ENCODE measurements around the gene ZNF717.
"Not testable (repeated sequence)": the region's sequence is repeated elsewhere in the genome, so short reads cannot be mapped to it uniquely, and the experiment has no call there.

ZNF717 gene

DNA sequence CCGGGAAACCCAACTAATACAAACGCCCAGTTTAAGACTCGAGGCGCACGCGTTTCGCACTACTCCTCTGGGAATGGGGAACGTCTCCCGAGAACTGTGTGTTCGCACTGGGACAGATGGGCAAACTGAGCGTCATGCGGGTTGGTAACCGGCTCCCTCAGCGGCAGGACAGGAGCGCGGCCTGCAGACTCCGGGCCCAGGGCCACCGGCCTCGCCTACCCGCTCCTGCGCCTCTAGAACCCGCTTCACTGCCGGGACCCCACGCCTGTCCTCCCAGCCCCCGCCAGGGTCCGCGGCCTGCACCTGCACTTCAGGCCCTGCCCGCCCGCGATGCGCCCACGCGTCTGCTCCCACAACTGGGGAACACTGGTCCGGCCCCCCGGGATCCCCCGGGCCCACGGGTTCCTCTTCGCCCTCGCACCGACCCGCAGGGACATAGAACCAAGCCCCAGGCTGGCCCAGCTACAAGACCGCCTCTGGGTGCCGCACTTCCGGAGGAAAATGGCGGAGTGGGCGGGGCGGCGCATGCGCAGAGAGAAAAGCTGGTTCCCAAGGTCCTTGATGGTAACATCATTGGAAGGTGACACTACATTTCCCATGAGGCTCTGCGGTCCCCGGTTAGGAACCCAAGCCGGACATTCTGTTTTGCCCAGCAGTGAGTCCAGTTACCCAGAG is at the start of gene ZNF717:
Gene ZNF717 (minus strand): TSS at position 469 of the 675 bp plus-strand sequence. CDS start 2,187 bp downstream, outside the sequence.
- H3K27me3 Mint-ChIP-seq, result peaks cover 12% of the 10 kb centered on the region
- H3K4me3 Mint-ChIP-seq, result peak within 1 kb of the TSS; percentile 90
- not testable (repeated sequence) for ATAC-seq
- H3K36me3 Mint-ChIP-seq, result peaks cover 34% of the 10 kb centered on the region
- peak within 1 kb of the TSS; percentile 94 for H3K27ac Mint-ChIP-seq
- H3K4me1 Mint-ChIP-seq, result peaks cover 14% of the 10 kb centered on the region
- H3K9me3 Mint-ChIP-seq, result peaks cover 11% of the 10 kb centered on the region

GRCh38 chr3:75831076-75831475 is 45.7 kb upstream of the ZNF717 start:
- not testable (repeated sequence) for H3K27ac Mint-ChIP-seq, H3K36me3 Mint-ChIP-seq, ATAC-seq, H3K27me3 Mint-ChIP-seq, H3K9me3 Mint-ChIP-seq, H3K4me1 Mint-ChIP-seq, H3K4me3 Mint-ChIP-seq

GRCh38 chr3:75818019-75818418 is 32.7 kb upstream of the ZNF717 start:
- H3K4me3 Mint-ChIP-seq, H3K27ac Mint-ChIP-seq, H3K36me3 Mint-ChIP-seq, H3K27me3 Mint-ChIP-seq, ATAC-seq, H3K4me1 Mint-ChIP-seq, H3K9me3 Mint-ChIP-seq: not testable (repeated sequence)

GRCh38 chr3:75816287-75817180 is 31.2 kb upstream of the ZNF717 start:
- H3K4me1 Mint-ChIP-seq, ATAC-seq, H3K27me3 Mint-ChIP-seq, H3K27ac Mint-ChIP-seq, H3K9me3 Mint-ChIP-seq, H3K36me3 Mint-ChIP-seq, H3K4me3 Mint-ChIP-seq: not testable (repeated sequence)

DNA sequence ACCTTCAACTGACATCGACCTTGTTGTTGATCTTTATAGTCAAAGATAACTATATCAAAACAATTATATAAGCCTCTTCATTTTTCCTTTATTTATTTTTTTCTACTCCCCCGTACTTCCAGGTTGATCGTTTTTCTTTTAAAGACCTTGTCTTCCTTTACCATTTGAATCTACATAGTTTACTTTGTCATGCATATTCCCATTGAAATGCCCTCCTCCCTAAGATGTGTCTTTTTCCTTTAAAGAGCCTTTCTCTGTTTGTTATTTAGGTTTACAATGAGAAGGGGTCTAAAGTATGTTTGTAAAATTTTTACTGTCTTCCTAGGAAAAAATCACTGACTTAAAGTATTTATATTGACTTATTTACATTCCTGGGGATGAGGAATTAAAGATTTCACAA is 29.4 kb upstream of the ZNF717 start:
- Mint-ChIP-seq H3K4me3 (no peak overlapping the region), H3K27ac (no peak overlapping the region), H3K27me3 (no peaks in the 10 kb centered on the region), H3K36me3 (no peaks in the 10 kb centered on the region), H3K9me3 (peaks cover 2% of the 10 kb centered on the region), H3K4me1 (no peaks in the 10 kb centered on the region)
- ATAC-seq, result no peak

DNA sequence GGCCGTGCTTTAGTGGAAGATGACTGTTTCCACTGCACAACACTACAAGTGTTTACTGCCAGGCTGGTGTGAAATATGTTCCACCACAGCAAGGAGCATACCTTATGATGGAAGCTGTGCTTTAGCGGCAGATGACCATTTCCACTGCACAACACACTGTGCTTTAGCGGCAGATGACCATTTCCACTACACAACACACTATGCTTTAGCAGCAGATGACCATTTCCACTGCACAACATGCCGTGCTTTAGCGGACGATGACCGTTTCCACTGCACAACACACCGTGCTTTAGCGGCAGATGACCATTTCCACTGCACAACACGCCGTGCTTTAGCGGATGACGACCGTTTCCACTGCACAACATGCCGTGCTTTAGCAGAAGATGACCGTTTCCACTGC is 2.8 kb downstream of the ZNF717 start:
- Mint-ChIP-seq H3K4me3 (no peak overlapping the region), H3K27me3 (peaks cover 12% of the 10 kb centered on the region), H3K36me3 (peaks cover 61% of the 10 kb centered on the region), H3K27ac (no peak overlapping the region), H3K9me3 (peaks cover 23% of the 10 kb centered on the region), H3K4me1 (peaks cover 14% of the 10 kb centered on the region)
- ATAC-seq, result no peak

GRCh38 chr3:75781079-75781745 is 4.1 kb downstream of the ZNF717 start:
- peaks cover 68% of the 10 kb centered on the region for H3K36me3 Mint-ChIP-seq
- no peak for ATAC-seq
- no peak overlapping the region for H3K4me3 Mint-ChIP-seq
- peaks cover 14% of the 10 kb centered on the region for H3K4me1 Mint-ChIP-seq
- peak overlapping the region; percentile 34 for H3K27ac Mint-ChIP-seq
- peaks cover 19% of the 10 kb centered on the region for H3K9me3 Mint-ChIP-seq
- H3K27me3 Mint-ChIP-seq, result peaks cover under 1% of the 10 kb centered on the region

- H3K27ac Mint-ChIP-seq, result not testable (repeated sequence)
- peaks cover 60% of the 10 kb centered on the region for H3K36me3 Mint-ChIP-seq
Measured at GRCh38 chr3:75777742-75778141, 7.6 kb downstream of the ZNF717 start.

DNA sequence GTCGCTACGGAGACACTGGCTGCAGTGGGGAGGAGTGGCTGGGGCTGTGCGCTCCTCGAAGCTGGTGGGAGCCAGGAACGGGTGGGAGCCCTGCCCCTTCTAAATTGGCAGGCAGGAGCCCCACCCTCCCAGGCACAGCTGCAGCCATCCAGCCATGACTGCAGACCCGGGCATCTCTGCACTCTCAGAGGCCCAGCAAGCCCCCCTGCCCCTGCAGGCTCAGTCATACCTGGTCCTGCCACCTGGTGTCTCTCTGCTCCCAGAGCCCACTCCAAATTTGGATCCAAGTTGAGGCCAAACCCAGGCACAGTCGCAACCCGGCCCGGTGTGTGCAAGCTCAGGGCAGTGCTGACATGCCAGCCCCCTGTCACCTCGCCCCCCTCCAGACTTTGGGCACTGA is 13.7 kb downstream of the ZNF717 start:
- peaks cover 64% of the 10 kb centered on the region for H3K36me3 Mint-ChIP-seq
- not testable (repeated sequence) for H3K4me1 Mint-ChIP-seq, ATAC-seq, H3K4me3 Mint-ChIP-seq, H3K27ac Mint-ChIP-seq, H3K27me3 Mint-ChIP-seq
- H3K9me3 Mint-ChIP-seq, result peaks cover 16% of the 10 kb centered on the region

More at GRCh38 chr3:75777742-75778141, 7.6 kb downstream of the ZNF717 start:
- not testable (repeated sequence) for H3K27me3 Mint-ChIP-seq, ATAC-seq, H3K4me1 Mint-ChIP-seq, H3K4me3 Mint-ChIP-seq
- H3K9me3 Mint-ChIP-seq, result peaks cover 15% of the 10 kb centered on the region

DNA sequence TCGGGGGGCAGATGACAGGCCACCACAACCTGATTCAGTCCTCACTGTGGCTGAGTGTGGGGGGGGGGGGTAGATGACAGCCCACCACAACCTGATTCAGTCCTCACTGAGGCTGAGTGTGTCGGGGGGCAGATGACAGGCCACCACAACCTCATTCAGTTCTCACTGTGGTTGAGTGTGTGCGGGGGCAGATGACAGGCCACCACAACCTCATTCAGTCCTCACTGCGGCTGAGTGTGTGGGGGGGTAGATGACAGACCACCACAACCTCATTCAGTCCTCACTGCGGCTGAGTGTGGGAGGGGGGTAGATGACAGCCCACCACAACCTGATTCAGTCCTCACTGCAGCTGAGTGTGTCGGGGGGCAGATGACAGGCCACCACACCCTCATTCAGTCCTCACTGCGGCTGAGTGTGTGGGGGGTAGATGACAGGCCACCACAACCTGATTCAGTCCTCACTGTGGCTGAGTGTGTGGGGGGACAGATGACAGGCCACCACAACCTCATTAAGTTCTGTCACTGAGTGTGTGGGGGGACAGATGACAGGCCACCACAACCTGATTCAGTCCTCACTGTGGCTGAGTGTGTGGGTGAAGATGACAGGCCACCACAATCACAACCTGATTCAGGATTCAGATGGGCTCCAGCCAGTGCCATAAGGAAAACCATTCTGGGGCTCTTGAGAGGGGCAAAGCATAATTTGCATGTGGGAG is 16.9 kb downstream of the ZNF717 start:
- H3K27ac Mint-ChIP-seq, result no peak overlapping the region
- H3K27me3 Mint-ChIP-seq, result no peaks in the 10 kb centered on the region
- H3K36me3 Mint-ChIP-seq, result peaks cover 92% of the 10 kb centered on the region
- no peaks in the 10 kb centered on the region for H3K4me1 Mint-ChIP-seq
- H3K9me3 Mint-ChIP-seq, result peaks cover 30% of the 10 kb centered on the region
- ATAC-seq, result no peak
- H3K4me3 Mint-ChIP-seq, result no peak overlapping the region

- Mint-ChIP-seq H3K4me1 (no peaks in the 10 kb centered on the region), H3K9me3 (peaks cover 45% of the 10 kb centered on the region), H3K27ac (no peak overlapping the region), H3K4me3 (no peak overlapping the region), H3K36me3 (peaks cover 88% of the 10 kb centered on the region), H3K27me3 (no peaks in the 10 kb centered on the region)
- no peak for ATAC-seq
Measured at GRCh38 chr3:75737831-75738493, 47.4 kb downstream of the ZNF717 start.

DNA sequence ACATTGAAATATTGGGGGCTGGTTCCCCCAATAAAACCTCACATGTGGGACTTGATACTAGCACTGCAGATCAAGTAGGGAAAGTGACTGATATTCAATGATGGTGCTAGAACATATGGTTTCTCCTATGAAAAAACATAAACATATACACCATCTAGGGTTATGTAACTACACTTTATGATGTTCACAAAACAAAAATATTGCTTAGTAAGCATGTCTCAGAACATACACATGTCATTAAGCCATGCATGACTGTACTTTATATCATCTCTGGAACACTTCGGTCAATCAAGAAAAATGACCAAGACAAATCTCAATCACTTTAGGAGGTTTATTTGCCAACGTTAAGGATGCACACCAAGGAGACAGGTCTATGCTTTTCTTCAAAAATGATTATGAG is 57.4 kb downstream of the ZNF717 start:
- Mint-ChIP-seq H3K9me3 (peaks cover 52% of the 10 kb centered on the region), H3K27ac (no peak overlapping the region), H3K36me3 (peaks cover 80% of the 10 kb centered on the region), H3K4me3 (no peak overlapping the region), H3K27me3 (no peaks in the 10 kb centered on the region), H3K4me1 (no peaks in the 10 kb centered on the region)
- ATAC-seq, result no peak

DNA sequence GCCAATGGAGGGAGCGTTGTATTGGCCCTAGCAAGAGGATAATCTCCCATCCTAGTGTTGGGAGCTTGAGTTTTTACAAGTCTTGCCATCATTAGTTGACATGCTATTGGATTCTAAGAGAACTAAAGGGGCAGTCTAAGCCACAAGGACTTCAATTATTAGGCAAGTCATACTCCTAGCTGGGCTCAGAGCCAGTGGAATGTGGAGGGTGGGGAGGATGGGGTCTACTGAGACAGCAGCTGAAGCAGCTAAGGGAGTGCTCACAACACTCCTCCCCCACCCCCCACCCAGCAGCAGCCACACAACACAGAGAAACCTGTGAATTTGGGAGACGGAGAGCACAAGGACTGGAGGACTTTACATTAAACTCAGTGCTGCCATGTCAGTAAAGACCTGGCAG is 93.3 kb downstream of the ZNF717 start:
- H3K9me3 Mint-ChIP-seq, result peaks cover 10% of the 10 kb centered on the region
- no peaks in the 10 kb centered on the region for H3K27me3 Mint-ChIP-seq
- no peak overlapping the region for H3K27ac Mint-ChIP-seq
- H3K4me1 Mint-ChIP-seq, result no peaks in the 10 kb centered on the region
- H3K36me3 Mint-ChIP-seq, result peaks cover 22% of the 10 kb centered on the region
- ATAC-seq, result no peak
- H3K4me3 Mint-ChIP-seq, result no peak overlapping the region

DNA sequence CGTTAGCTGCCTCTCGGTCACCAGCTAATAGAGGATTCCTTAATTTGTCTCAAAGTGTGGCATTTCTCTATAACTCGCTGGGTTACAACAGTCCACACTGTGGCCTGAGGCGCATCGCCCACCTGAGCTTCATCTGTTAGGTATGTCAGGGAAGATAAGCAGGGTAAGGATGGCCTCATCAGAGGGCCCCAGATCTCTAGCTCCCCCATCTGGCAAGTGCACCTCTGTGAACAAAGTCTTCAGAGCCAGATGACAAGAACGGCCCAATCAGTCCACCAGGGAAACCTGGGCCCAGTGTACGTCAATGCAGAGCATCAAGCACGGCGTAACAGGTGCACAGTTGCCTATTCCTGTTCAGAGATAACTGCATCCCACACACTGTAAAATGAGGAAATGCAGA is 98.0 kb downstream of the ZNF717 start:
- H3K4me3 Mint-ChIP-seq, result no peak overlapping the region
- peaks cover 7% of the 10 kb centered on the region for H3K9me3 Mint-ChIP-seq
- no peaks in the 10 kb centered on the region for H3K27me3 Mint-ChIP-seq
- no peaks in the 10 kb centered on the region for H3K4me1 Mint-ChIP-seq
- ATAC-seq, result no peak
- H3K36me3 Mint-ChIP-seq, result peaks cover 22% of the 10 kb centered on the region
- no peak overlapping the region for H3K27ac Mint-ChIP-seq
